ENCODE measurements around the gene CCNYL1.
"Not testable (repeated sequence)": the region's sequence is repeated elsewhere in the genome, so short reads cannot be mapped to it uniquely, and the experiment has no call there.

CCNYL1 gene

DNA sequence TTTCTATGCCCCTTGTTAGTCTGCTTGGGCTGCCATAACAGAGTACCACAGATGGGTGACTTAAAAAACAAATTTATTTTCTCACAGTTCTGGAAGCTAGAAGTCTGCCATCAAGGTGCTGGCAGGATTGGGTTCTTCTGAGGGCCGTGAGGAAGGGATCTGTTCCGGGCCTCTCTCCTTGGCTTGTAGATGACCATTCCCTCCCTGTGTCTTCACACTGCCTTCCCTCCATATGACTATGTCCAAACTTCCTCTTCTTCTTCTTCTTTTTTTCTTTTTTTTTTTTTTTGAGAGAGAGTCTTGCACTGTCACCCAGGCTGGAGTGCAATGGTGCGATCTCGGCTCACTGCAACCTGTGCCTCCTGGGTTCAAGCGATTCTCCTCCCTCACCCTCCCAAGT lies 13.1 kb upstream of the CCNYL1 start:
- DNase-seq, result no peak

- no peak for DNase-seq
Measured at GRCh38 chr2:207704078-207704477, 7.4 kb upstream of the CCNYL1 start.

GRCh38 chr2:207704671-207705070 lies 6.8 kb upstream of the CCNYL1 start:
- no peak for DNase-seq

DNA sequence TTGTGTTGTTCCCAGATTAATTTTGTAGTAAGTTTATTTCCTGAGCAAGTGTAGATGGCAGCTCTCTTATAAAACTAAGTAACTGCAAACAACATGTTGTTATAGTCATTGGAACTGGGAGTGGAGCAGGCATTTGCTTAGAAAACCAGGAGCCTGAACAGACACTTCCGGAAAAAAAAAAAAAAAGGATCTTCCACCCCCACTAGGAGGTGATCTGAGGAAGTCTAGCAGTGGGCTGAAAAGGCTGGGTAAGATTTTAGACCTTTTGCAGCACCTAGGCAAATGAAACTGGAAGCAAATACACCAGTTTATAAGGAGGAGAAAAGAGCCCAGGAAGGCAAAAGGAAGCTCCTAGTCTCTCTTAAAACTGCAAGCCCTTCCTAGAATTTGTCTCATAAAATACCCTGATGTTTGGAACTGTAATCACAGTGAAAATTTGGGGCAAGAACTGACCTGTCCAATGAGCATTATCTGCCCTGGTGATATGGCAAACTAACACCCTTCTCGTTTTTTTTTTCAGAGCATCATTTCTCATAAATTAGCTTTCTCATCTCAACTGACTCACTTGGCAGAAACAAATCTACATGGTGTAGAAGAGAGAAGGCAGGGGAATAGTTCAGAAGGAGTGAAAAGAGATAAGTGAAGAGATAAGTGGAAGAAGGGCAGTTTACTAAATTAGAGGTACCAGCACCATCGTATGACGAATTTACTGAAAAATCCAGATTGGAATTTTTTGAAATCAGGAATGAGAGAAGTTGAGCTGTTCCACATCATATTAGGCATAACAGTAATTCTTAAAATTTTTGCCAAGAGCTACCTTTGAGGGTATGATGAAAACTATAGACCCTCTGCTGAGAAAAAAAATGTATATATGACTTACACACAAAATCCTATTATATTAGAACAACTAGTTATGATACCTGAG lies 4.2 kb upstream of the CCNYL1 start:
- DNase-seq, result peak; percentile 4

- peak; percentile 68 for DNase-seq
Measured at GRCh38 chr2:207711750-207712530, 500 bp downstream of the CCNYL1 start.

DNA sequence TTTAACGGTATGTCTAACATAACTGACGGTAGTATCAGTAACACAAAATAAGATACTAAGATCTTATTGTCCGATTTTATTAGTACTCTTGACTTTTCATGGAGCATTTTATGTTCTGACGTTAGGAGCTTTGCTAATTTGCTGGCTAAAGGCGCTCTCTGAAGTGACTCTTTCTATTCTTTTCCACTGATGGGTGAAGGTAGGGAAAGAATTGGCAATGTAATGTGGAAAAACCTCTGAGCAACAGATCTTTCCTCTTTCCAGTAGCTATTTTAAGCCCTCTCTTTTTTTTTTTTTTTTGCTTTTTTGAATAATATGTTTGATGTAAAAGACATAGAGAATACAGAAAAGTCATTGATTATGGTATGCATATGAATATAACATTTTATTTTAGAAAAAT lies 4.6 kb downstream of the CCNYL1 start:
- no peak for DNase-seq

DNA sequence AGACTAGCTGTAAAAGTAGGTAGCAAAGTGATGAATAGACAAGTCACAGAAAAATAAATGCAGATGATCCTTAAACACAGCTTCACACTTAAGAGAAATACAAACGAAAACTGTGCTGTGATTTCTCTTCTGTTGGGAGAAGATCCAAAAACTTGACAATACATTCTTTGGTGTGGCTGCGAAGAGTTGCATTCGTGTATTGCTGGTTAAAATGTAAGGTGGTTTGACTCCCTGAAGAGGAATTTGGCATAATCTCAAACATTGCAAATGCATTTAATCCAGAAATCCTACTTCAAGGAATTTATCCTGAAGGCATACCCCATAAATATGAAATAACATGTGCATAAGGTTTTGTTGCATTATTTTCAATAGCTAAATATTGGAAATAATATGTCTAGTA lies 7.1 kb downstream of the CCNYL1 start:
- no peak for DNase-seq

GRCh38 chr2:207719008-207719407 lies 7.6 kb downstream of the CCNYL1 start:
- DNase-seq, result no peak

DNA sequence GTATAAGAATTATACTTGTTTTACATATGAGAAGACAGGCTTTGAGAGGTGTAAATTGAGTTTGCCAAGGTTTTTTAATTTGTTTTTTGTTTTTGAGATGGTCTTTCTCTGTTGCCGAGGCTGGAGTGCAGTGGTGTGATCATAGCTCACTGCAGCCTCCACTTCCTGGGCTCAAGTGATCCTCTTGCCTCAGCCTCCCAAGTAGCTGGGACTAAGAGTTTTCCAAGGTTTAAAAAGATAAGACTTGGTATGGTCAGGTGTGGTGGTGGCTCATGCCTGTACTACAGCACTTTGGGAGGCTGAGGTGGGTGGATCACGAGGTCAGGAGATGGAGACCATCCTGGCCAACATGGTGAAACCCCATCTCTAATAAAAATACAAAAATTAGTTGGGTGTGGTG lies 8.2 kb downstream of the CCNYL1 start:
- DNase-seq, result not testable (repeated sequence)

GRCh38 chr2:207720517-207721187 lies 9.2 kb downstream of the CCNYL1 start:
- DNase-seq, result peak; percentile 3

GRCh38 chr2:207722773-207723424 lies 11.5 kb downstream of the CCNYL1 start:
- DNase-seq, result no peak

- not testable (repeated sequence) for DNase-seq
Measured at GRCh38 chr2:207723425-207723787, 12.0 kb downstream of the CCNYL1 start.

DNA sequence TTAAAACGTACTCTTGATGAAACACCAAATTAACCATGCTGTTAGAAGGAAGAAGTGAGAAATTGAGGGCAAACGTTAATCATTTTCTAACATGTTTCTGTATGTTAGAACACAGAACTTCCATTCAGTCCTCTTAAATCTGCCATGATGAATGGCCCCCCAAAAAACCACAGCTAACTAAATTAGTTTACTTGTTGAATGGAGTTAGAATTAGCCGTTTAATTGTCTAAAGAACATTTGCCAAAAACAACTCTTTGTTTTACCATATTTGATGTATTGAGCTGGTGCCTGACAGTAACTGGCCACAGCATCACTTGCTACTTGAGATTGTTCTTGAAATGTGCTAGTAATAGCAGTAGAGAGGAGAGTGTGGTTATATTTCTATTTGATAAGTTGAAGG lies 12.7 kb downstream of the CCNYL1 start:
- DNase-seq, result no peak

DNA sequence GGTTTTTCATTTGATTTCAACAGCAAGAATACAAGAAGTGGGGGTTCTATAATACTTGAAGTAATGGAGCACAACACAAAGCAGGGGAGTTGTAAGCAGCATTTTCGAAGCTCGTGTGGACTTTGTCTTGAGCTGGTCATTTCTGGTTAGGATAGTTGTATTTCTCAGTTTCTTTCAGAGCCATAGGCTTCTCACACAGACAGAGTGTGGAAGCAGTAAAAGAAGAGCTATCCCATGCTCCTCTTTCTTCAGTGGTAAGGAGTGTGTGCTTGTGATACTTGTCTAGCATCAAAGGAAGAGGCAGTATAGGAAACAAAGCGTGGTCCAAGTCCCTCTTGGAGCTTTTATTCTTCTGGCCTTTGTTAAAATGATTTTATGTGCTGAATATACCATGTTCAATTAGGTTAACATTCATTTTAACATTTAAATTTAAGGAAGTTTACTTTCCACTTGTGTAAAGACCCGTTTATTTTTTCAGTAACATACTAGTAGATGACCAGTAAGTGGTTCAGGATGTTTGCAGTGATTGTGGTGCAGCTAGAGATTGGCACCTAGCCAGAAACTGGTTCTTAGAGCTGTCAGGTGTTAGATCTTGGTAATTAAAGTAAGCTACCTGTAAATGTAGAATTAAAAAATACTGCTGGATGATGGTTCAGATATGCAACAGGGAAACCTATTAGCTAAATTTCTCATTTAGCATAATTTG lies 14.6 kb downstream of the CCNYL1 start:
- DNase-seq, result peak; percentile 70

GRCh38 chr2:207727261-207727660 lies 15.8 kb downstream of the CCNYL1 start:
- peak; percentile 5 for DNase-seq

GRCh38 chr2:207729465-207729998 lies 18.1 kb downstream of the CCNYL1 start:
- no peak for DNase-seq

DNA sequence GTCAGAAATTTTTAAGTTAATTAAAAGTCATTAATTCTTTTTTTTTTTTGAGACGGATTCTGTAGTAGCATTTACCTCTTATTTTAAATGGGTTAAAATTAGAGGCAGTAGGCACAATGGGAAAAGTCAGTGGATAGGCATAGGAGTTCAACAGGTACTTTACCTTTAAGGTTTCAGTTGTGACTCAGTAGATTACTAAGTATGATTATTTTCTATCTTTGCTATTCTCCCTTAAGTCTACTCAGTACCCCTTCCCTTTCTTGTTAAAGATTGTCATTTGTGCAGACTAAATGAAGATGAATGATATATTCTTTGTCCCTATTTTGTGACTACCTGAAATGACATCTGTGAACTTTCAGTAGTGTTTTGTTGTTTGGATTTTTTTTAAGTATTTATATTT lies 19.7 kb downstream of the CCNYL1 start:
- no peak for DNase-seq

GRCh38 chr2:207733597-207734240 lies 22.3 kb downstream of the CCNYL1 start:
- DNase-seq, result no peak

DNA sequence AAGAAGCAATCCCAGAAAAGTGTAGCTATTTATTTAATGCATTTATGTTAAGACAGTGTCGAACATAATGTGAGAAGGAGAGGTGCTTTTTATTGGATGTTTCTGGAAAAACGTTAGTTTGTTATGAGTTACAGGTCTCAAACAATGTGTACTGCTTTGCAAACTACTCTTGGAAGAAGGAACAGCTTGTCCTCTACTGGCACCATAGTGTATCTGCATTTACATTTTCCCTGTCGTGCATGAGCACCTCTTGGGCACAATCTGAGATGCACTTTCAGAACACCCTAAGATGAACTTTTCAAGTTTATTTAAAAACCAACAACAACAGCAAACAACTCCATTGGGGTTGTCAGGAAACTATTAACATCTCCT lies 22.8 kb downstream of the CCNYL1 start:
- DNase-seq, result peak; percentile 25

DNA sequence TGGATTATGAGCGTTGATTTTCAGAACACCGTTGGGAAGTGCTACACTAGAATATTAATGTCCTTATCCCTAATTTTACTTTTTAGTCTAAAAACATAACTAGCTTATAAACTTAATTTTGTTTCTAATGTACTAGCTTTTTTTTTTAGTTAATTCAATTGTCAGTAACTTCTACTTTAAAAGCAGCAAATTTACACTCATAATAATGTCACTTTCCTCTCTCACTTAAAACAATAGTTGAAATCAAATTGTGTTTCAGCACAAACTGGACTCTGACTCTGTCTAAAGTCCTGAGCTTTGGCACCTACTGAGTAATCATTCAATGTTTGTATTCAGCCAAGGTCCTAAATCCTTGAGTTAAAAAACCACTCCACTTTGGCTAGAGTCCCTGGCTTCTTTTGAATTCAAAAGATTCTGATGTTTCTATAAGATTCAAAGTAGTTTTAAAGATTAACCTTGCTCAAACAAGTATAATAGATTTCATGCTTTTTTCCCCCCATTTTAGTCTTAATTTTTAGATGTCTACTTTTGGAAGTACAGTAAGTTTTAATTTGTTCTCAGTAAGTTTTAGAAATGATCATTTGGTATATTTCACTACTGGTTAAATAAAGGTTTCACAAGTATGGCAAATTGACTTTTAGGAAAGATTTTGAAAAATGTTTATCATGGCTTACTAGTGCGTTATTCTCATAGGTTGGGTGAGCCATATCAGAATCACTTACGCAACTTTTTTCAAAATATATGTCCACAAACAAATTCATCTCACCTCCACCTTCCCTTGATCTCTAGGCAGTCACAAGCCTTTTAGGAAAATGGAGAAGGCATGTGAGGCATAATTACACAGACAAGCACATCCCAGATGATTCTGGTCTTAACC lies 23.4 kb downstream of the CCNYL1 start:
- DNase-seq, result no peak

DNA sequence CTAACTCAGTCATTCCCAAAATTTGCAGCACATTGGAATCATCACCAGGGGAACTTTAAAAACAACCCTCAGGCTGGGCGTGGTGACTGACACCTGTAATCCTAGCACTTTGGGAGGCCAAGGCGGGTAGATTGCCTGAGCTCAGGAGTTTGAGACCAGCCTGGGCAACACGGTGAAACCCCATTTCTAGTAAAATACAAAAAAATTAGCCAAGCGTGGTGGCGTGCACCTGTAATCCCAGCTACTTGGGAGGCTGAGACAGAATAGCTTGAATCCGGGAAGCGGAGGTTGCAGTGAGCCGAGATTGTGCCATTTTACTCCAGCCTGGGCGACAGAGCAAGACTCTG lies 24.0 kb downstream of the CCNYL1 start:
- not testable (repeated sequence) for DNase-seq
